Activated CD8-positive, alpha-beta memory T cell treated with anti-CD3 and anti-CD28 coated beads, Interleukin-2, amount 50 U/mL, for 1 hour (primary cell): ENCODE measurements around the gene DICER1.

ENCODE experiments used
- DNase-seq: peaks from one replicate; pipeline ENCODE4 v3.0.0-alpha.2; 2020; ENCODE audit errors: extremely low read depth

DICER1 gene

GRCh38 chr14:95122621-95122945 lies 34.7 kb downstream of the DICER1 start:
- no peak for DNase-seq

- no peak for DNase-seq
Measured at GRCh38 chr14:95121911-95122620, 35.3 kb downstream of the DICER1 start.

GRCh38 chr14:95119336-95119735 lies 38.0 kb downstream of the DICER1 start:
- DNase-seq: no peak

- no peak for DNase-seq
Measured at GRCh38 chr14:95117937-95118721, 39.2 kb downstream of the DICER1 start.

GRCh38 chr14:95113476-95113875 lies 43.9 kb downstream of the DICER1 start:
- DNase-seq: no peak

GRCh38 chr14:95111507-95112164 lies 45.7 kb downstream of the DICER1 start:
- no peak for DNase-seq

- no peak for DNase-seq
Measured at GRCh38 chr14:95110178-95110577, 47.2 kb downstream of the DICER1 start.

- no peak for DNase-seq
Measured at GRCh38 chr14:95107711-95108110, 49.6 kb downstream of the DICER1 start.

GRCh38 chr14:95106971-95107370 lies 50.4 kb downstream of the DICER1 start:
- DNase-seq: no peak

- no peak for DNase-seq
Measured at GRCh38 chr14:95104911-95105310, 52.4 kb downstream of the DICER1 start.

GRCh38 chr14:95102680-95103044 lies 54.7 kb downstream of the DICER1 start:
- no peak for DNase-seq

GRCh38 chr14:95101736-95102679 lies 55.3 kb downstream of the DICER1 start:
- DNase-seq: no peak

GRCh38 chr14:95098984-95099599 lies 58.2 kb downstream of the DICER1 start:
- no peak for DNase-seq

GRCh38 chr14:95097385-95097784 lies 59.9 kb downstream of the DICER1 start:
- no peak for DNase-seq

GRCh38 chr14:95096476-95096875 lies 60.9 kb downstream of the DICER1 start:
- no peak for DNase-seq

- no peak for DNase-seq
Measured at GRCh38 chr14:95095996-95096395, 61.3 kb downstream of the DICER1 start.

GRCh38 chr14:95092723-95093122 lies 64.6 kb downstream of the DICER1 start:
- DNase-seq: no peak

GRCh38 chr14:95091581-95091980 lies 65.7 kb downstream of the DICER1 start:
- no peak for DNase-seq

- no peak for DNase-seq
Measured at GRCh38 chr14:95088665-95089064, 68.7 kb downstream of the DICER1 start.

GRCh38 chr14:95087619-95088018 lies 69.7 kb downstream of the DICER1 start:
- DNase-seq: no peak

- no peak for DNase-seq
Measured at GRCh38 chr14:95085321-95085720, 72.0 kb downstream of the DICER1 start.
